H1 (cell line): ENCODE results near the gene SPIRE2.
"Not testable (repeated sequence)": the region's sequence is repeated elsewhere in the genome, so short reads cannot be mapped to it uniquely, and the experiment has no call there.

ENCODE experiments used
- CEBPB ChIP-seq: IDR thresholded peaks from 2 replicates; pipeline ENCODE4 v1.6.1; 2012; ENCODE audit warnings: low read depth, low read length
- CHD2 ChIP-seq: IDR thresholded peaks from 2 replicates; pipeline ENCODE4 v1.6.1; 2012; ENCODE audit warnings: low read length, improper control_type of control experiment
- FOSL1 ChIP-seq: IDR thresholded peaks from 2 replicates; pipeline ENCODE4 v1.6.1; 2011; ENCODE audit warnings: mild to moderate bottlenecking, low read depth, low read length, moderate library complexity; ENCODE audit not compliant: insufficient read depth
- MAFK ChIP-seq: IDR thresholded peaks from 2 replicates; pipeline ENCODE4 v1.6.1; 2012; ENCODE audit warnings: low read depth, mild to moderate bottlenecking, improper control_type of control experiment, low read length
- POLR2A ChIP-seq, 2 experiments: IDR thresholded peaks; 1 replicate in 1 of 2; 2 replicates in 1 of 2; pipeline ENCODE4 v1.6.1; 2011; ENCODE audit warnings: low read depth in 2 of 2, low read length in 2 of 2, mild to moderate bottlenecking in 2 of 2; ENCODE audit errors: control extremely low read depth in 1 of 2
- SRF ChIP-seq: IDR thresholded peaks from 2 replicates; pipeline ENCODE4 v1.6.1; 2011; ENCODE audit warnings: mild to moderate bottlenecking, low read depth, low read length, moderate library complexity
- TBP ChIP-seq: IDR thresholded peaks from 2 replicates; pipeline ENCODE4 v1.6.1; 2011; ENCODE audit warnings: low read depth, low read length, improper control_type of control experiment
- TEAD4 ChIP-seq: IDR thresholded peaks from 2 replicates; pipeline ENCODE4 v1.6.1; 2012; ENCODE audit warnings: low read depth, low read length, inconsistent platforms, mixed read lengths
- YY1 ChIP-seq: IDR thresholded peaks from 2 replicates; pipeline ENCODE4 v1.6.1; 2011; ENCODE audit warnings: low read depth, mild to moderate bottlenecking, low read length
- ZNF274 ChIP-seq: IDR thresholded peaks from 2 replicates; pipeline ENCODE4 v1.7.0; 2012; ENCODE audit warnings: low read length, borderline replicate concordance; ENCODE audit errors: extremely low read depth
- TF ChIP-seq, protein P1 (sequence below), 3 experiments: IDR thresholded peaks; 1 replicate in 2 of 3; 2 replicates in 1 of 3; pipeline versions ENCODE4 v1.5.1 to v1.6.1; 2011; ENCODE audit warnings: low read length in 3 of 3, mild to moderate bottlenecking in 3 of 3, inconsistent platforms in 2 of 3, low read depth in 1 of 3, moderate library complexity in 1 of 3; ENCODE audit not compliant: insufficient read depth in 1 of 3; ENCODE audit errors: control extremely low read depth in 1 of 3
- TF ChIP-seq, protein P2 (sequence below): IDR thresholded peaks from 2 replicates; pipeline ENCODE4 v1.6.1; 2011; ENCODE audit warnings: low read length, improper control_type of control experiment
- TF ChIP-seq, protein P3 (sequence below): IDR thresholded peaks from 2 replicates; pipeline ENCODE4 v1.6.1; 2012; ENCODE audit warnings: inconsistent platforms
- TF ChIP-seq, protein P4 (sequence below): IDR thresholded peaks from 2 replicates; pipeline ENCODE4 v1.6.1; 2012; ENCODE audit warnings: low read length, inconsistent platforms

DNA sequence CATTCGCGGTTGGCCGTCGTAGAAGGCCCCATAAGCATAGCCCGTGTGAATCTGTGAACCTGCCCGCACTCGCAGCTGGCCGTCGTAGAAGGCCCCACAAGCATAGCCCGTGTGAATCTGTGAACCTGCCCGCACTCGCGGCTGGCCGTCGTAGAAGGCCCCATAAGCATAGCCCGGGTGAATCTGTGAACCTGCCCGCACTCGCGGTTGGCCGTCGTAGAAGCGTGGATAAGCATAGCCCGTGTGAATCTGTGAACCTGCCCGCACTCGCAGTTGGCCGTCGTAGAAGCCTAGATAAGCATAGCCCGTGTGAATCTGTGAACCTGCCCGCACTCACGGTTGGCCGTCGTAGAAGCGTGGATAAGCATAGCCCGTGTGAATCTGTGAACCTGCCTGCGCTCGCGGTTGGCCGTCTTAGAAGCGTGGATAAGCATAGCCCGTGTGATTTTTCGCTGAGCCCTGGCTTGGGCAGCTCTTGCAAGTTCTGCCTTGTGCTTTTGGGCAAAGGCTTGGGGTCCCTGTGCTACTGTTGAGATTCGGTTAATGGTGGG is 6.6 kb downstream of the SPIRE2 start:
- TF ChIP-seq MAFK; POLR2A (IDR thresholded peaks at IDR 0.05; ENCODE audit: control extremely low read depth in 1 of 2, low read depth in 2 of 2, low read length in 2 of 2); CHD2; YY1; SRF; TBP; FOSL1; CEBPB; ZNF274; TEAD4: not testable (repeated sequence)
- TF ChIP-seq, protein P1, sequence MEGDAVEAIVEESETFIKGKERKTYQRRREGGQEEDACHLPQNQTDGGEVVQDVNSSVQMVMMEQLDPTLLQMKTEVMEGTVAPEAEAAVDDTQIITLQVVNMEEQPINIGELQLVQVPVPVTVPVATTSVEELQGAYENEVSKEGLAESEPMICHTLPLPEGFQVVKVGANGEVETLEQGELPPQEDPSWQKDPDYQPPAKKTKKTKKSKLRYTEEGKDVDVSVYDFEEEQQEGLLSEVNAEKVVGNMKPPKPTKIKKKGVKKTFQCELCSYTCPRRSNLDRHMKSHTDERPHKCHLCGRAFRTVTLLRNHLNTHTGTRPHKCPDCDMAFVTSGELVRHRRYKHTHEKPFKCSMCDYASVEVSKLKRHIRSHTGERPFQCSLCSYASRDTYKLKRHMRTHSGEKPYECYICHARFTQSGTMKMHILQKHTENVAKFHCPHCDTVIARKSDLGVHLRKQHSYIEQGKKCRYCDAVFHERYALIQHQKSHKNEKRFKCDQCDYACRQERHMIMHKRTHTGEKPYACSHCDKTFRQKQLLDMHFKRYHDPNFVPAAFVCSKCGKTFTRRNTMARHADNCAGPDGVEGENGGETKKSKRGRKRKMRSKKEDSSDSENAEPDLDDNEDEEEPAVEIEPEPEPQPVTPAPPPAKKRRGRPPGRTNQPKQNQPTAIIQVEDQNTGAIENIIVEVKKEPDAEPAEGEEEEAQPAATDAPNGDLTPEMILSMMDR (IDR thresholded peaks at IDR 0.05; ENCODE audit: control extremely low read depth in 1 of 3, insufficient read depth in 1 of 3, low read depth in 1 of 3, low read length in 3 of 3) = not testable (repeated sequence)
- TF ChIP-seq, protein P2, sequence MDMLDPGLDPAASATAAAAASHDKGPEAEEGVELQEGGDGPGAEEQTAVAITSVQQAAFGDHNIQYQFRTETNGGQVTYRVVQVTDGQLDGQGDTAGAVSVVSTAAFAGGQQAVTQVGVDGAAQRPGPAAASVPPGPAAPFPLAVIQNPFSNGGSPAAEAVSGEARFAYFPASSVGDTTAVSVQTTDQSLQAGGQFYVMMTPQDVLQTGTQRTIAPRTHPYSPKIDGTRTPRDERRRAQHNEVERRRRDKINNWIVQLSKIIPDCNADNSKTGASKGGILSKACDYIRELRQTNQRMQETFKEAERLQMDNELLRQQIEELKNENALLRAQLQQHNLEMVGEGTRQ = not testable (repeated sequence)
- TF ChIP-seq, protein P3, sequence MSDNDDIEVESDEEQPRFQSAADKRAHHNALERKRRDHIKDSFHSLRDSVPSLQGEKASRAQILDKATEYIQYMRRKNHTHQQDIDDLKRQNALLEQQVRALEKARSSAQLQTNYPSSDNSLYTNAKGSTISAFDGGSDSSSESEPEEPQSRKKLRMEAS = not testable (repeated sequence)
- TF ChIP-seq, protein P4, sequence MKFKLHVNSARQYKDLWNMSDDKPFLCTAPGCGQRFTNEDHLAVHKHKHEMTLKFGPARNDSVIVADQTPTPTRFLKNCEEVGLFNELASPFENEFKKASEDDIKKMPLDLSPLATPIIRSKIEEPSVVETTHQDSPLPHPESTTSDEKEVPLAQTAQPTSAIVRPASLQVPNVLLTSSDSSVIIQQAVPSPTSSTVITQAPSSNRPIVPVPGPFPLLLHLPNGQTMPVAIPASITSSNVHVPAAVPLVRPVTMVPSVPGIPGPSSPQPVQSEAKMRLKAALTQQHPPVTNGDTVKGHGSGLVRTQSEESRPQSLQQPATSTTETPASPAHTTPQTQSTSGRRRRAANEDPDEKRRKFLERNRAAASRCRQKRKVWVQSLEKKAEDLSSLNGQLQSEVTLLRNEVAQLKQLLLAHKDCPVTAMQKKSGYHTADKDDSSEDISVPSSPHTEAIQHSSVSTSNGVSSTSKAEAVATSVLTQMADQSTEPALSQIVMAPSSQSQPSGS = not testable (repeated sequence)
